ENCODE measurements around the gene PFN1.
A peak's percentile ranks its signal among the peaks of the same experiment; 100 is the strongest.

Gene PFN1

GRCh38 chr17:4966844-4967538, 18.7 kb upstream of the PFN1 start:
- no peak for TF ChIP-seq CTCF (IDR thresholded peaks at IDR 0.05; ENCODE audit: low read depth, low read length)

GRCh38 chr17:4965311-4965986, 17.1 kb upstream of the PFN1 start:
- TF ChIP-seq CTCF (IDR thresholded peaks at IDR 0.05; ENCODE audit: low read depth, low read length): no peak
- no peak overlapping the region for H3K4me3 ChIP-seq (ENCODE audit: low read depth, low read length)

More at GRCh38 chr17:4966844-4967538, 18.7 kb upstream of the PFN1 start:
- peak overlapping the region; percentile 78 for H3K4me3 ChIP-seq (ENCODE audit: low read depth, low read length)

- H3K4me3 ChIP-seq (ENCODE audit: low read depth, low read length): no peak overlapping the region
- no peak for TF ChIP-seq CTCF (IDR thresholded peaks at IDR 0.05; ENCODE audit: low read depth, low read length)
Observed at GRCh38 chr17:4960279-4960922, 12.1 kb upstream of the PFN1 start.

GRCh38 chr17:4959261-4959965, 11.1 kb upstream of the PFN1 start:
- no peak overlapping the region for H3K4me3 ChIP-seq (ENCODE audit: low read depth, low read length)
- TF ChIP-seq CTCF (IDR thresholded peaks at IDR 0.05; ENCODE audit: low read depth, low read length): no peak

- TF ChIP-seq CTCF (IDR thresholded peaks at IDR 0.05; ENCODE audit: low read depth, low read length): no peak
- no peak overlapping the region for H3K4me3 ChIP-seq (ENCODE audit: low read depth, low read length)
Observed at GRCh38 chr17:4958102-4958501, 9.8 kb upstream of the PFN1 start.

- no peak overlapping the region for H3K4me3 ChIP-seq (ENCODE audit: low read depth, low read length)
- 0 out of 2 replicates have a peak, but pooled peaks have one; percentile 11 for TF ChIP-seq CTCF (IDR thresholded peaks at IDR 0.05; ENCODE audit: low read depth, low read length)
Observed at GRCh38 chr17:4956493-4957061, 8.2 kb upstream of the PFN1 start.
